Fibroblast of lung (primary cell): Measurements from ENCODE around the gene CGNL1. TPM values are rescaled to one million over a fixed set of nuclear protein-coding genes. Genes with fewer than 3 reads are reported as not detected.
A peak's percentile ranks its signal among the peaks of the same experiment; 100 is the strongest.

Experiments
- DNase-seq, 2 donors: peaks; one replicate each; pipeline versions ENCODE4 v3.0.0 to v3.0.0-alpha.2; 2010; ENCODE audit warnings: low read depth in 2 of 2
- H2AFZ ChIP-seq: 2 replicates; pipeline ENCODE4 v1.5.1; 2012; ENCODE audit warnings: low read length, control low read depth, inconsistent platforms
- H3K27ac ChIP-seq: 2 replicates; pipeline ENCODE4 v1.5.1; 2011; ENCODE audit warnings: low read length, control low read depth; ENCODE audit not compliant: insufficient read depth
- H3K27me3 ChIP-seq: 2 replicates; pipeline ENCODE4 v1.5.1; 2011; ENCODE audit warnings: mild to moderate bottlenecking, low read length; ENCODE audit not compliant: control insufficient read depth, insufficient read depth
- H3K36me3 ChIP-seq: 2 replicates; pipeline ENCODE4 v1.5.1; 2011; ENCODE audit warnings: low read length; ENCODE audit not compliant: control insufficient read depth, insufficient read depth
- H3K4me1 ChIP-seq: 2 replicates; pipeline ENCODE4 v1.5.1; 2011; ENCODE audit warnings: low read length; ENCODE audit not compliant: control insufficient read depth, insufficient read depth; ENCODE audit errors: extremely low read depth
- H3K4me2 ChIP-seq: 2 replicates; pipeline ENCODE4 v1.5.1; 2011; ENCODE audit warnings: low read length, control low read depth; ENCODE audit not compliant: insufficient read depth; ENCODE audit errors: extremely low read depth
- H3K4me3 ChIP-seq, 4 experiments: fragments of 200-600 bp in 1 of 4; sonication (generic) in 1 of 4; replicated peaks in 1 of 4; 2 replicates each; pipeline ENCODE4 v1.5.1; 2011 to 2016; ENCODE audit warnings: low read length in 4 of 4, low read depth in 3 of 4, mild to moderate bottlenecking in 3 of 4, control low read depth in 2 of 4, inconsistent platforms in 1 of 4, mixed read lengths in 1 of 4; ENCODE audit not compliant: insufficient read depth in 1 of 4; ENCODE audit errors: control extremely low read depth in 1 of 4
- H3K79me2 ChIP-seq: 2 replicates; pipeline ENCODE4 v1.5.1; 2012; ENCODE audit warnings: mild to moderate bottlenecking, low read length, inconsistent platforms; ENCODE audit not compliant: control insufficient read depth, insufficient read depth
- H3K9ac ChIP-seq: 2 replicates; pipeline ENCODE4 v1.5.1; 2011; ENCODE audit warnings: mild to moderate bottlenecking, low read length, control low read depth; ENCODE audit not compliant: insufficient read depth
- H3K9me3 ChIP-seq: 2 replicates; pipeline ENCODE4 v1.5.1; 2012; ENCODE audit warnings: low read depth, low read length; ENCODE audit not compliant: control insufficient read depth, insufficient read depth
- H4K20me1 ChIP-seq: 2 replicates; pipeline ENCODE4 v1.5.1; 2011; ENCODE audit warnings: low read length; ENCODE audit not compliant: control insufficient read depth, insufficient read depth; ENCODE audit errors: extremely low read depth
- CTCF ChIP-seq, 2 donors: IDR thresholded peaks in 1 of 2; conservative IDR thresholded peaks in 1 of 2; 1 replicate in 1 of 2; 2 replicates in 1 of 2; pipeline ENCODE4 v1.5.1; 2011 to 2012; ENCODE audit warnings: low read length in 2 of 2, control low read depth in 1 of 2, inconsistent platforms in 1 of 2, low read depth in 1 of 2, mild to moderate bottlenecking in 1 of 2
- EZH2 ChIP-seq: IDR thresholded peaks from 2 replicates; pipeline ENCODE4 v1.5.1; 2012; ENCODE audit warnings: low read length, control low read depth, mild to moderate bottlenecking; ENCODE audit errors: missing control alignments
- polyA plus RNA-seq, 2 donors: library from polyadenylated mRNA; depleted of rRNA in 1 of 2; stranded (reverse) in 1 of 2; unstranded in 1 of 2; fragments of >200 nt; gene quantifications; 2 replicates each; pipeline ENCODE4 v1.2.1, GENCODE V29; 2011 to 2012; ENCODE audit warnings: missing spikeins in 1 of 2
- total RNA-seq: library from RNA; depleted of rRNA; stranded (reverse); fragments of >200 nt; gene quantifications from 2 replicates; pipeline ENCODE4 v1.2.1, GENCODE V29; 2014

CGNL1 gene
- total and polyA plus RNA-seq, 2 donors (not counting 1 experiment from before 2014, with no cell fraction given): 0.18 to 6.1 TPM

GRCh38 chr15:57334257-57334656 lies 42.0 kb upstream of the CGNL1 start:
- no peak for TF ChIP-seq CTCF (conservative IDR thresholded peaks at IDR 0.05 in 1 of 2, IDR thresholded peaks at IDR 0.05 in 1 of 2; ENCODE audit: low read depth in 1 of 2, low read length in 2 of 2)
- no peak for TF ChIP-seq EZH2
- no peaks in the 10 kb centered on the region for H3K36me3 ChIP-seq
- H4K20me1 ChIP-seq: no peaks in the 10 kb centered on the region
- H3K27ac ChIP-seq: no peak overlapping the region
- no peak overlapping the region for H3K4me2 ChIP-seq
- no peaks in the 10 kb centered on the region for H3K27me3 ChIP-seq
- H3K9me3 ChIP-seq: no peaks in the 10 kb centered on the region
- peak; percentile 22 to 55 for DNase-seq
- no peak overlapping the region for H2AFZ ChIP-seq
- no peak overlapping the region for H3K4me3 ChIP-seq
- H3K79me2 ChIP-seq: no peaks in the 10 kb centered on the region
- H3K9ac ChIP-seq: no peak overlapping the region
- H3K4me1 ChIP-seq: no peaks in the 10 kb centered on the region

GRCh38 chr15:57335293-57335715 lies 41.0 kb upstream of the CGNL1 start:
- DNase-seq: no peak
- Histone ChIP-seq H2AFZ (no peak overlapping the region), H3K4me2 (no peak overlapping the region), H3K79me2 (no peaks in the 10 kb centered on the region), H3K36me3 (no peaks in the 10 kb centered on the region), H4K20me1 (no peaks in the 10 kb centered on the region), H3K9me3 (no peaks in the 10 kb centered on the region), H3K27ac (no peak overlapping the region), H3K4me3 (no peak overlapping the region), H3K27me3 (no peaks in the 10 kb centered on the region), H3K9ac (no peak overlapping the region), H3K4me1 (no peaks in the 10 kb centered on the region)
- TF ChIP-seq EZH2: no peak
- no peak for TF ChIP-seq CTCF (conservative IDR thresholded peaks at IDR 0.05 in 1 of 2, IDR thresholded peaks at IDR 0.05 in 1 of 2; ENCODE audit: low read depth in 1 of 2, low read length in 2 of 2)

GRCh38 chr15:57335719-57336118 lies 40.6 kb upstream of the CGNL1 start:
- Histone ChIP-seq H4K20me1 (no peaks in the 10 kb centered on the region), H3K9ac (no peak overlapping the region), H3K36me3 (no peaks in the 10 kb centered on the region), H3K4me3 (no peak overlapping the region), H3K27me3 (no peaks in the 10 kb centered on the region), H3K9me3 (no peaks in the 10 kb centered on the region), H3K27ac (no peak overlapping the region), H3K4me1 (no peaks in the 10 kb centered on the region), H2AFZ (no peak overlapping the region), H3K79me2 (no peaks in the 10 kb centered on the region), H3K4me2 (no peak overlapping the region)
- TF ChIP-seq EZH2: no peak
- no peak for TF ChIP-seq CTCF (conservative IDR thresholded peaks at IDR 0.05 in 1 of 2, IDR thresholded peaks at IDR 0.05 in 1 of 2; ENCODE audit: low read depth in 1 of 2, low read length in 2 of 2)
- no peak for DNase-seq
